GM23338 (cell line): ENCODE results near the gene RAB31. TPM values are rescaled to one million over a fixed set of nuclear protein-coding genes. Genes with fewer than 3 reads are reported as not detected.

ENCODE experiments used
- ATAC-seq: fragments of 200-7000 bp; cut with Tn5 transposase; 3 replicates; pipeline ENCODE4 v1.9.1; 2020
- DNase-seq: peaks from one replicate; pipeline ENCODE4 v3.0.0-alpha.2; 2015; ENCODE audit warnings: low spot score
- H2AFZ ChIP-seq: fragments of 200-600 bp; sonication (generic); 2 replicates; pipeline ENCODE4 v1.8.0; 2016; ENCODE audit warnings: antibody characterized with exemption, mild to moderate bottlenecking, moderate library complexity
- H3F3A ChIP-seq: fragments of 200-600 bp; sonication (generic); replicated peaks from 2 replicates; pipeline ENCODE4 v1.8.0; 2017; ENCODE audit warnings: antibody characterized with exemption, mixed run types, low read depth
- H3K27ac ChIP-seq: fragments of 200-600 bp; sonication (generic); 2 replicates; pipeline ENCODE4 v1.6.1; 2016; ENCODE audit warnings: low read depth
- H3K27me3 ChIP-seq: fragments of 200-600 bp; sonication (generic); 2 replicates; pipeline ENCODE4 v1.8.0; 2016; ENCODE audit warnings: mild to moderate bottlenecking, mixed run types, moderate library complexity; ENCODE audit not compliant: insufficient read depth
- H3K36me3 ChIP-seq: fragments of 200-600 bp; sonication (generic); 2 replicates; pipeline ENCODE4 v1.8.0; 2016; ENCODE audit warnings: mild to moderate bottlenecking; ENCODE audit not compliant: insufficient read depth
- H3K4me1 ChIP-seq: fragments of 200-600 bp; sonication (generic); 2 replicates; pipeline ENCODE4 v1.8.0; 2016; ENCODE audit warnings: mild to moderate bottlenecking, moderate library complexity; ENCODE audit not compliant: insufficient read depth
- H3K4me2 ChIP-seq: fragments of 200-600 bp; sonication (generic); 2 replicates; pipeline ENCODE4 v1.7.1; 2017; ENCODE audit warnings: mixed run types
- H3K4me3 ChIP-seq: fragments of 200-600 bp; sonication (generic); 2 replicates; pipeline ENCODE4 v1.6.1; 2016; ENCODE audit warnings: mixed run types
- H3K79me2 ChIP-seq: fragments of 200-600 bp; sonication (generic); replicated peaks from 2 replicates; pipeline ENCODE4 v1.8.0; 2017; ENCODE audit warnings: mild to moderate bottlenecking; ENCODE audit not compliant: insufficient read depth
- H3K9me2 ChIP-seq: fragments of 200-600 bp; sonication (generic); 2 replicates; pipeline ENCODE4 v1.8.0; 2017; ENCODE audit not compliant: insufficient read depth
- H4K20me1 ChIP-seq: fragments of 200-600 bp; sonication (generic); replicated peaks from 2 replicates; pipeline ENCODE4 v1.8.0; 2017; ENCODE audit warnings: mild to moderate bottlenecking; ENCODE audit not compliant: insufficient read depth
- H3K27ac Mint-ChIP-seq: 2 replicates; pipeline ENCODE4 v1.8.0; 2020; ENCODE audit warnings: inconsistent platforms, mild to moderate bottlenecking, moderate library complexity, mixed read lengths
- H3K27me3 Mint-ChIP-seq: 3 replicates; pipeline ENCODE4 v1.8.0; 2022; ENCODE audit warnings: low read depth, mild to moderate bottlenecking, moderate library complexity, mixed read lengths, inconsistent platforms; ENCODE audit not compliant: insufficient read depth, poor library complexity
- H3K36me3 Mint-ChIP-seq: 3 replicates; pipeline ENCODE4 v1.8.0; 2021; ENCODE audit warnings: low read depth, mild to moderate bottlenecking, inconsistent platforms, moderate library complexity, mixed read lengths
- H3K4me1 Mint-ChIP-seq: 3 replicates; pipeline ENCODE4 v1.8.0; 2020; ENCODE audit warnings: mild to moderate bottlenecking, inconsistent platforms, mixed read lengths
- H3K4me3 Mint-ChIP-seq: 3 replicates; pipeline ENCODE4 v1.8.0; 2021; ENCODE audit warnings: moderate library complexity, mild to moderate bottlenecking, inconsistent platforms, mixed read lengths
- H3K9me3 Mint-ChIP-seq: 3 replicates; pipeline ENCODE4 v1.8.0; 2020; ENCODE audit warnings: moderate library complexity, mild to moderate bottlenecking, inconsistent platforms, mixed read lengths
- CREB1 ChIP-seq: fragments of 250-450 bp; sonication (Bioruptor Pico); IDR thresholded peaks from 2 replicates; pipeline ENCODE4 v1.5.0; 2020; ENCODE audit warnings: low read depth, mild to moderate bottlenecking, moderate library complexity
- CTCF ChIP-seq, 2 experiments: fragments of 200-600 bp in 1 of 2; sonication (generic) in 1 of 2; conservative IDR thresholded peaks; 2 replicates each; pipeline versions ENCODE4 v1.5.1 to v1.6.1; 2016 to 2017; ENCODE audit warnings: antibody characterized with exemption in 2 of 2, low read depth in 2 of 2, mild to moderate bottlenecking in 2 of 2, moderate library complexity in 1 of 2
- ETS1 ChIP-seq: IDR thresholded peaks from 2 replicates; pipeline ENCODE4 v1.6.1; 2016; ENCODE audit warnings: antibody characterized with exemption
- EZH2phosphoT487 ChIP-seq: fragments of 200-600 bp; sonication (generic); IDR thresholded peaks from one replicate; pipeline ENCODE4 v1.8.1; 2018; ENCODE audit warnings: antibody characterized with exemption; ENCODE audit not compliant: unreplicated experiment
- JUNB ChIP-seq: IDR thresholded peaks from one replicate; pipeline ENCODE4 v1.6.1; 2016; ENCODE audit warnings: antibody characterized with exemption; ENCODE audit not compliant: unreplicated experiment
- NANOG ChIP-seq: IDR thresholded peaks from 2 replicates; pipeline ENCODE4 v1.6.1; 2016; ENCODE audit warnings: antibody characterized with exemption, borderline replicate concordance
- POLR2AphosphoS5 ChIP-seq: IDR thresholded peaks from 2 replicates; pipeline ENCODE4 v1.6.1; 2016; ENCODE audit warnings: antibody characterized with exemption, low read depth
- REST ChIP-seq: IDR thresholded peaks from one replicate; pipeline ENCODE4 v1.6.1; 2018; ENCODE audit warnings: antibody characterized with exemption; ENCODE audit not compliant: unreplicated experiment
- STAT1 ChIP-seq: IDR thresholded peaks from one replicate; pipeline ENCODE4 v1.6.1; 2016; ENCODE audit warnings: antibody characterized with exemption; ENCODE audit not compliant: unreplicated experiment
- polyA plus RNA-seq: library from polyadenylated mRNA; unstranded; fragments of >200 nt; fragmentation: Nextera tagmentation; extraction: Ambion mirVana; gene quantifications from 2 replicates; pipeline ENCODE4 v1.2.1, GENCODE V29; 2016
- total RNA-seq: library from RNA; depleted of rRNA; stranded (reverse); fragments of >200 nt; shearing (Covaris generic); gene quantifications from 2 replicates; pipeline ENCODE4 v1.2.3, GENCODE V29; 2014
- TF ChIP-seq, protein P1 (sequence below): fragments of 250-450 bp; sonication (Bioruptor Pico); IDR thresholded peaks from 2 replicates; pipeline ENCODE4 v1.5.0; 2020; ENCODE audit warnings: mild to moderate bottlenecking, moderate library complexity

The RAB31 gene
- total and polyA plus RNA-seq, 2 experiments from 2014 or later: 33.8 to 46.1 TPM

DNA sequence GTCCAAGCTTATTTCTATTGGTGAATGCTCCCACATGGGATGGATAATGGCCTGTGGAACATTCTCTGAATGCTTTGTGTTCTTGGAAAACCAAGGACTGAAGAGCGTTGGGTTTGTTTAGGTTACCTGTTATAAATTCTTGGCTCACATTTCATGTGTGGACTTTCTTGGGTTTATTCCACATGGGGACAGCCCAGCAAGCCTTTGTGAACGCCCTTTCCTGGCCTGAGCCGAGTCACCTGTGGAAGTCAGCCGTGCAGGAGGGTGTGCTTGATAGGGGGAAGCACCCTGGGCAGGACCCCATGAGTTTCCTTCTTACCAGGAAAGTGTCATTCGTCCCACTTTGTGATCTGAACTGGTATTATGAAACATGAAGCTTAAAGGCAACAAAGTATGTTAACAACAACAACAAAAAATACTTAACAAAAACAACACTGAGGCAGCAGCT is 4.1 kb downstream of the RAB31 start (continued):
- TF ChIP-seq CTCF (conservative IDR thresholded peaks at IDR 0.05; ENCODE audit: low read depth in 2 of 2): no peak
- TF ChIP-seq POLR2AphosphoS5: no peak
- TF ChIP-seq JUNB: no peak

DNA sequence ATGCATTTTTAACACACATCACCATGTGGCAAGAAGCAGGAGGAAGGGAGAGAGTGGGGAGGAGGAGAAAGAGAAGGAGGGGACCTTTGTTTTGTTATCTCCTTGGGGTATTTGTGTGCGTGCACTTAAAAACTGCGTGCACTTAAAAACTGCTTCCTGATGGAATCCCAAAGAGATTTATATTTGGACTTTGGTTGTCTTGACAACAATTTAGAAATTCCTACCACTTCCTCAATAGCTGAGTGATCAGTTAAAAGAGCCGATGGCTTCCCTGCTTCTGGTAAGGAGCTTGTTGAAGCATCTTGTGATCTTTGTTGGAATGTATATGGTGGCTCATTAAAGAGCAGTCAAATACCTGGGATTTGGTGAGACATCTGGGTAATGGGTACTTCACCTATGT is 4.5 kb downstream of the RAB31 start:
- H3K27me3 Mint-ChIP-seq: peaks cover 28% of the 10 kb centered on the region
- Histone ChIP-seq H3K27me3 (peaks cover 30% of the 10 kb centered on the region), H3K36me3 (no peaks in the 10 kb centered on the region), H3K4me2 (no peak overlapping the region), H2AFZ (no peak overlapping the region), H3K4me3 (no peak overlapping the region), H3K79me2 (peaks cover 33% of the 10 kb centered on the region), H3F3A (no peaks in the 10 kb centered on the region), H3K27ac (no peak overlapping the region), H3K4me1 (peaks cover 4% of the 10 kb centered on the region), H4K20me1 (peaks cover 17% of the 10 kb centered on the region), H3K9me2 (no peaks in the 10 kb centered on the region)
- peaks cover 26% of the 10 kb centered on the region for H3K4me1 Mint-ChIP-seq
- DNase-seq (no peak), ATAC-seq (no peak)
- H3K4me3 Mint-ChIP-seq: no peak overlapping the region
- no peak overlapping the region for H3K27ac Mint-ChIP-seq
- no peaks in the 10 kb centered on the region; the same call in 2 of the 3 replicates for H3K9me3 Mint-ChIP-seq
- H3K36me3 Mint-ChIP-seq: no peaks in the 10 kb centered on the region; the same call in 2 of the 3 replicates
- TF ChIP-seq CTCF (conservative IDR thresholded peaks at IDR 0.05; ENCODE audit: low read depth in 2 of 2) (no peak), CREB1 (no peak), POLR2AphosphoS5 (no peak), NANOG (no peak), STAT1 (no peak), EZH2phosphoT487 (no peak), ETS1 (no peak), REST (no peak), JUNB (no peak)
- TF ChIP-seq, protein P1, sequence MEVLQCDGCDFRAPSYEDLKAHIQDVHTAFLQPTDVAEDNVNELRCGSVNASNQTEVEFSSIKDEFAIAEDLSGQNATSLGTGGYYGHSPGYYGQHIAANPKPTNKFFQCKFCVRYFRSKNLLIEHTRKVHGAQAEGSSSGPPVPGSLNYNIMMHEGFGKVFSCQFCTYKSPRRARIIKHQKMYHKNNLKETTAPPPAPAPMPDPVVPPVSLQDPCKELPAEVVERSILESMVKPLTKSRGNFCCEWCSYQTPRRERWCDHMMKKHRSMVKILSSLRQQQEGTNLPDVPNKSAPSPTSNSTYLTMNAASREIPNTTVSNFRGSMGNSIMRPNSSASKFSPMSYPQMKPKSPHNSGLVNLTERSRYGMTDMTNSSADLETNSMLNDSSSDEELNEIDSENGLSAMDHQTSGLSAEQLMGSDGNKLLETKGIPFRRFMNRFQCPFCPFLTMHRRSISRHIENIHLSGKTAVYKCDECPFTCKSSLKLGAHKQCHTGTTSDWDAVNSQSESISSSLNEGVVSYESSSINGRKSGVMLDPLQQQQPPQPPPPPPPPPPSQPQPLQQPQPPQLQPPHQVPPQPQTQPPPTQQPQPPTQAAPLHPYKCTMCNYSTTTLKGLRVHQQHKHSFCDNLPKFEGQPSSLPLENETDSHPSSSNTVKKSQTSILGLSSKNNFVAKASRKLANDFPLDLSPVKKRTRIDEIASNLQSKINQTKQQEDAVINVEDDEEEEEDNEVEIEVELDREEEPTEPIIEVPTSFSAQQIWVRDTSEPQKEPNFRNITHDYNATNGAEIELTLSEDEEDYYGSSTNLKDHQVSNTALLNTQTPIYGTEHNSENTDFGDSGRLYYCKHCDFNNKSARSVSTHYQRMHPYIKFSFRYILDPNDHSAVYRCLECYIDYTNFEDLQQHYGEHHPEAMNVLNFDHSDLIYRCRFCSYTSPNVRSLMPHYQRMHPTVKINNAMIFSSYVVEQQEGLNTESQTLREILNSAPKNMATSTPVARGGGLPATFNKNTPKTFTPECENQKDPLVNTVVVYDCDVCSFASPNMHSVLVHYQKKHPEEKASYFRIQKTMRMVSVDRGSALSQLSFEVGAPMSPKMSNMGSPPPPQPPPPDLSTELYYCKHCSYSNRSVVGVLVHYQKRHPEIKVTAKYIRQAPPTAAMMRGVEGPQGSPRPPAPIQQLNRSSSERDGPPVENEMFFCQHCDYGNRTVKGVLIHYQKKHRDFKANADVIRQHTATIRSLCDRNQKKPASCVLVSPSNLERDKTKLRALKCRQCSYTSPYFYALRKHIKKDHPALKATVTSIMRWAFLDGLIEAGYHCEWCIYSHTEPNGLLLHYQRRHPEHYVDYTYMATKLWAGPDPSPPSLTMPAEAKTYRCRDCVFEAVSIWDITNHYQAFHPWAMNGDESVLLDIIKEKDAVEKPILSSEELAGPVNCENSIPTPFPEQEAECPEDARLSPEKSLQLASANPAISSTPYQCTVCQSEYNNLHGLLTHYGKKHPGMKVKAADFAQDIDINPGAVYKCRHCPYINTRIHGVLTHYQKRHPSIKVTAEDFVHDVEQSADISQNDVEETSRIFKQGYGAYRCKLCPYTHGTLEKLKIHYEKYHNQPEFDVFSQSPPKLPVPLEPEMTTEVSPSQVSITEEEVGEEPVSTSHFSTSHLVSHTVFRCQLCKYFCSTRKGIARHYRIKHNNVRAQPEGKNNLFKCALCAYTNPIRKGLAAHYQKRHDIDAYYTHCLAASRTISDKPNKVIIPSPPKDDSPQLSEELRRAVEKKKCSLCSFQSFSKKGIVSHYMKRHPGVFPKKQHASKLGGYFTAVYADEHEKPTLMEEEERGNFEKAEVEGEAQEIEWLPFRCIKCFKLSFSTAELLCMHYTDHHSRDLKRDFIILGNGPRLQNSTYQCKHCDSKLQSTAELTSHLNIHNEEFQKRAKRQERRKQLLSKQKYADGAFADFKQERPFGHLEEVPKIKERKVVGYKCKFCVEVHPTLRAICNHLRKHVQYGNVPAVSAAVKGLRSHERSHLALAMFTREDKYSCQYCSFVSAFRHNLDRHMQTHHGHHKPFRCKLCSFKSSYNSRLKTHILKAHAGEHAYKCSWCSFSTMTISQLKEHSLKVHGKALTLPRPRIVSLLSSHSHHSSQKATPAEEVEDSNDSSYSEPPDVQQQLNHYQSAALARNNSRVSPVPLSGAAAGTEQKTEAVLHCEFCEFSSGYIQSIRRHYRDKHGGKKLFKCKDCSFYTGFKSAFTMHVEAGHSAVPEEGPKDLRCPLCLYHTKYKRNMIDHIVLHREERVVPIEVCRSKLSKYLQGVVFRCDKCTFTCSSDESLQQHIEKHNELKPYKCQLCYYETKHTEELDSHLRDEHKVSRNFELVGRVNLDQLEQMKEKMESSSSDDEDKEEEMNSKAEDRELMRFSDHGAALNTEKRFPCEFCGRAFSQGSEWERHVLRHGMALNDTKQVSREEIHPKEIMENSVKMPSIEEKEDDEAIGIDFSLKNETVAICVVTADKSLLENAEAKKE (CRISPR knock-in tag): no peak
